GM12873 (cell line): ENCODE results near the gene RXRB.

Experiments
- CTCF ChIP-seq: IDR thresholded peaks from 2 replicates; pipeline ENCODE4 v1.5.1; 2012; ENCODE audit warnings: low read depth, mild to moderate bottlenecking, moderate library complexity, low read length, control low read depth; ENCODE audit not compliant: insufficient read depth; ENCODE audit errors: missing control alignments

The RXRB gene

GRCh38 chr6:33209856-33210255 lies 9.4 kb upstream of the RXRB start:
- TF ChIP-seq CTCF: no peak

- no peak for TF ChIP-seq CTCF
Observed at GRCh38 chr6:33208091-33208967, 7.9 kb upstream of the RXRB start, which contains the start of gene RING1. Gene RING1, plus strand, starts transcription at chr6:33208500. Its CDS starts 323 bp downstream, at chr6:33208823.

- TF ChIP-seq CTCF: no peak
Observed at GRCh38 chr6:33207552-33208090, 7.2 kb upstream of the RXRB start.

GRCh38 chr6:33206864-33207551 lies 6.5 kb upstream of the RXRB start:
- TF ChIP-seq CTCF: no peak

- no peak for TF ChIP-seq CTCF
Observed at GRCh38 chr6:33206027-33206863, 5.8 kb upstream of the RXRB start.

GRCh38 chr6:33205191-33206026 lies 4.9 kb upstream of the RXRB start:
- TF ChIP-seq CTCF: peak; percentile 44
